NCI-H146 (cell line): ENCODE measurements around the gene STRN.
"Not testable (repeated sequence)": the region's sequence is repeated elsewhere in the genome, so short reads cannot be mapped to it uniquely, and the experiment has no call there.

Experiments
- DNase-seq: peaks from one replicate; lab custom pipeline; 2025; lab: John Stamatoyannopoulos, UW

The STRN gene

GRCh38 chr2:36966370-36967235 lies at the start of gene STRN:
TSS of gene STRN (minus strand) at chr2:36966536. CDS start at chr2:36966463, 73 bp downstream.
- peak; percentile 95 for DNase-seq

DNA sequence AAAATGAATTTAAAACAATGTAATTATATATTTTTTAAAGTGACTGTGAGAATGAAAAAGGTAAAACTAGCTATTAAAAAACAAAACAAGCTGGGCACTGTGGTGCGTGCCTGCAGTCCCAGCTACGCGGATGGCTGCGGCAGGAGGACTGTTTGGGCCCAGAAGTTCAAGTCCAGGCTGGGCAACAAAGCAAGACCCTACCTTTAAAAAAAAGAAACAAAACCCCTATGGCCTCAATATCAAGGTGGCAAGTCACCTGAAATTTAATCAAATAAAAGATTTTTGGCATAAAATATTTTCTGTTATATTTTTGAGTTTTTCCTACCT lies 46.9 kb upstream of the STRN start:
- DNase-seq, result no peak

DNA sequence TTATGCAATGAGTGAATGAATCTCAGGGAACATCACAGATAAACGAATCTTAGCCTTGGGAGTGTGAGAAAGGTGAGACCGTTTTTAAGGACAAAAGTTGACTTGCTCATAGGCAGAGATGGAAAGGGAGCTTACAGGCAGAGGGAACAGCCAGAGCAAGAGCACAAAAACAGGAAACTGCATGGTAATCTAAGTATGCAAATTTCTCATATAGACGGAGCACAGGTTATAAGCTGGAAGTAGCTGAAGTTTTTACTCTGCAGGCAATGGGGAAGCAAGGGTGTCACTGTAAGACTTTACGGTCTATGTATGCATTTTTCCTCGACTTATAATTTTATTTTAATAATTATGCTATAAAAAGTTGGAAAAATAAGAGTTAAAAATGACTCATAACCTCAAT lies 44.8 kb upstream of the STRN start:
- no peak for DNase-seq

- no peak for DNase-seq
These were observed 39.0 kb upstream of the STRN start for GRCh38 chr2:37005118-37005868.

DNA sequence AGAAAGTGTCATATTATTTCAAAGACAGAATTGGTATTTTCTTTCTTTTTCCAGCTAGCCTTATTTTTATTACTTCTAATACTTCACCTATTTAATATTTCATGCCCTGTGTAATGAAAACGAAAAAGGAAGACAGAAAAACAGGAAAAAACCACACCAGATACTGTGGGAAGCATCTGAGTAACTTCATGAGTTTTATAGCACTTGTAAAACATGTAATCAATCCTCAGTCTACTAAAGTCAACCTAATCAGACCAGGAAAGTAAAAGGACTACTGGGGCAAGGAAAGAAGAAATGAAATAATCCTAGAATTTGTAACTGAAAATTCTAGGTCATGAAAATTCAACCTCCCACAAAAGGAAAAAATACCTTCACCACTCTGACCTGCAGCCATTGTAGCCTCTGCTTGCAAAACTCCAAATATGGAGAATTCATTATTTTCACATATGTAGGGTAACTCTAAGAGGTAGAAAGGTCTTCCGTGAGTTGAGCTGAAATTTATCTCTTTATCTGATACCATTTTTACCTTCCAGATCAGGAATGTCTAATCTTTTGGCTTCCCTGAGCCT lies 34.7 kb upstream of the STRN start:
- DNase-seq, result no peak

- no peak for DNase-seq
These were observed 34.0 kb upstream of the STRN start for GRCh38 chr2:37000318-37000717.

DNA sequence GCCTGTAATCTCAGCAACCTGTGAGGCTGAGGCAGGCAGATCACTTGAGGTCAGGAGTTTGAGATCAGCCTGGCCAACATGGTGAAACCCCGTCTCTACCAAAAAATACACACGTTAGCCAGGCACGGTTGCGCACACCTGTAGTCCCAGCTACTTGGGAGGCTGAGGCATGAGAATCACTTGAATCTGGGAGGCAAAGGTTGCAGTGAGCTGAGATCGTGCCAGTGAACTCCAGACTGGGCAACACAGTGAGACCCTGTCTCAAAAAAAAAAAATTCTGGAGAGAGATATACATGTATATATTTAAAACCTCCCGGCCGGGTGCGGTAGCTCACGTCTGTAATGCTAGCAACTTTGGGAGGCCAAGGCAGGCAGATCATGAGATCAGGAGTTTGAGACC lies 33.1 kb upstream of the STRN start:
- not testable (repeated sequence) for DNase-seq

GRCh38 chr2:36993841-36994620 lies 27.7 kb upstream of the STRN start:
- no peak for DNase-seq

GRCh38 chr2:36988008-36988407 lies 21.7 kb upstream of the STRN start:
- DNase-seq, result no peak

DNA sequence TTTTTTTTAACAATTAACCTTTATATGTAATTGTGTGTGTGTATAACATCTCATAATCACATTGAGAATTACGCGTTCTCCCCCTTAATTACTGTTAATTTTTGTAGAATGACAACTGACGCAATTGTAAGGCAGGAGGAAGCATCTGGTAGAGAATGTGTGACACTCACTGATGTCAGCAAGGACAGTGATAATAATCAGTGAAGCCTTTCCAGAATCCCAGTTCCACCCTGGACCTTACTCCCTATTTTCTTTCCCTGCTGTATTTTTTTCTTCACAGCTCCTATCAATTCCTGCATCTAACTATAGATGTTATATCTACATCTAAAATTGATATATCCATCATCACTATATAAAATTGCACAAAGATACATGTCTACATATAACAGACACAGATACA lies 16.1 kb upstream of the STRN start:
- DNase-seq, result no peak

DNA sequence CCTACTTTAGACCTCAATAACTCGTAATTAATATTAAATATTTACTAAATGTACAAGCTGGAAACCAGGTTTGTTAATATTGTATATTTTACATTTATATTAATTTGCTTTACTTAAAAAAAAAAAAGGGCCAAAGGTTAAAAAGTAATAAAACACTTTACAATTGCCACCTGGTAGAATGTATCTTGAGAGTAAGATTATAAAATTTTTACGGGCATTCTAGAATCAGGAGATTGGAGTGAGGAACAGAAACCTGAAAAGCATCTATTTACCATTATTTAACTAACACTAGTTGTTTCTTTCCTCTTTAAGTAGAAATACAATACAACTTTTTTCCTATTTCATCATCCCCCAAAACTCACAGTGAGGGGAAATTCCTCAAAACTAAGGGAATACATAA lies 15.6 kb upstream of the STRN start:
- no peak for DNase-seq

- not testable (repeated sequence) for DNase-seq
These were observed 12.7 kb upstream of the STRN start for GRCh38 chr2:36979007-36979406.

GRCh38 chr2:36976065-36976464 lies 9.7 kb upstream of the STRN start:
- no peak for DNase-seq

DNA sequence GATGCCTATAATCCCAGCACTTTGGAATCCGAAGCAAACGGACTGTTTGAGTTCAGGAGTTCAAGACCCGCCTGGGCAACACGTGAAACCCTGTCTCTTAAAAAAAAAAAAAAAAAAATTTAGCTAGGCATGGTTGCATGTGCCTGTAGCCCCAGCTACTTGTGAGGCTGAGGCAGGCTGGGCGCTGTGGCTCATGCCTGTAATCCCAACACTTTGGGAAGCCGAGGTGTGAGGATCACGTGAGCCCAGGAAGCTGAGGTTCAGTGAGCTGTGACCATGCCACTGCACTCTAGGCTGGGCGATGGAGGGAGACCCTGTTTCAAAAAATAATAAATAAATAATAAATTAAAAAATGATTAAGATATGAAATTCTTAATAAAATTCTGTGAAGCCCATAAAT lies 9.0 kb upstream of the STRN start:
- DNase-seq, result no peak

DNA sequence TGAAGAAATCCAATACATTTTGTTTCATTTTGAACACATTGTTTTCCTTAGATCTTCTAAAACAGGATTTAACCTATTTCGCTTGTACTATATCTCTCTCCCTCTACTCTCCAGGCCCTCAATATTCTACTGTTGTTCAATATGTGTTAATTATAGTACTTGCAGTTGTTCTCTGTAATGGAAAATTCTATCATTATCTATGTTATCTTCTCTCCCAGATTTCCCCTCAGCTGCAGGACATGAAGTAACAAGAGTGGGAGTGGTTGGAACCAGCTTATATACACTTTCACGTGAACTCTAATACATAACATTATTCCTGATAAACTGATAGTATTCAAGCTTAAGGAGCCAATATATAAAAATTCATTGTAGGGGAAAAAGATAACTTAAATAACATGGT lies 7.0 kb upstream of the STRN start:
- no peak for DNase-seq

GRCh38 chr2:36971990-36972389 lies 5.7 kb upstream of the STRN start:
- no peak for DNase-seq

GRCh38 chr2:36967236-36967876 lies 1.0 kb upstream of the STRN start:
- DNase-seq, result peak; percentile 39

- DNase-seq, result peak; percentile 76
These were observed 476 bp downstream of the STRN start for GRCh38 chr2:36965751-36966369.

- no peak for DNase-seq
These were observed 1.1 kb downstream of the STRN start for GRCh38 chr2:36965206-36965605.

DNA sequence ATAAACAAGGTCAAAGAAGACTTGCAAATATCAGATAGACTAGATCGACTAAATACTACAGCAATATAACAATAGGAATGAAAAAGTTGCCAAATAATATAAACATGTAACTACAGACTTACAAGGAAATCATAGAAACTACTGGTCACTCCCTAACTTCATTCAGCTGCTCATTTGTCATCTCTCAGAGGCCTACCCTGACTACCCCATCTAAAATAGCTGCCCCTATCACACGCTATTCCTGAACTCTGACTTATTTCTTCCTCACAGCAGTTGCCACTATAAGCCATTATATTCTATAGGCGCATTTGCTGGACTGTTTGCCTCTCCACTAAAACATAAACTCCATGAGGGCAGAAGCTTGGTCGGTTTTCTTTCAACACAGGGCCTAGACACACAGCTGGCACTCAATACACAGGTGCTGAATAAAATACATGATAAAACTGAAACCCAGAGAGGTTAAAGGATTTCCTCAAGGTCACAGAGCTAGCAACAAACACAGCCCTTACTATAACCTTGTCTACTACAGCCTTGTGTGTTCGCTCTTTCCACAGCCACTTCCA lies 1.8 kb downstream of the STRN start:
- DNase-seq, result no peak

DNA sequence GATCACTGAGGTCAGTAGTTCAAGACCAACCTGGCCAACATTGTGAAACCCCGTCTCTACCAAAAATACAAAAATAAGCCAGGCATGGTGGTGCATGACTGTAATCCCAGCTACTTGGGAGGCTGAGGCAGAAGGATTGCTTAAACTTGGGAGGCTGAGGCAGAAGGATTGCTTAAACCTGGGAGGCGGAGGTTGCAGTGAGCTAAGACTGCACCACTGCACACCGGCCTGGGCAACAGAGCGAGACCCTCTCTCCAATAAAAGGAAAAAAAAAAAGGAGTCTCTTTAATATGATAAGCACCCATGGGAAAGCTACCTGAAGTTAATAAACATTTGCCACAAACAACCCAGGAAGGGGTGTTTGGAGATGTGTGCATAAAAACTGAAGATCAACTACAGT lies 2.6 kb downstream of the STRN start:
- DNase-seq, result no peak
